ENCODE measurements around the gene ELAC1.

- TF ChIP-seq CTCF (conservative IDR thresholded peaks at IDR 0.05; ENCODE audit: low read depth, low read length) (no peak), EZH2phosphoT487 (IDR thresholded peaks at IDR 0.05; ENCODE audit: borderline replicate concordance, low read length) (no peak), EZH2 (IDR thresholded peaks at IDR 0.05; ENCODE audit: low read length, unreplicated experiment) (no peak)
Observed at GRCh38 chr18:51007790-51008139, 39.9 kb downstream of the ELAC1 start.

Measured in PC-3 (cell line).